Bronchial epithelial cell (primary cell): ENCODE data around the gene CDH8. TPM values are rescaled to one million over a fixed set of nuclear protein-coding genes. Genes with fewer than 3 reads are reported as not detected.

Experiments used
- DNase-seq: peaks from one replicate; pipeline ENCODE4 v3.0.0-alpha.2; 2010; ENCODE audit warnings: low read depth
- FAIRE-seq: peaks from 2 replicates; lab custom pipeline; 2011; peaks lifted over from hg19 to GRCh38; lab: Jason Lieb, UNC
- H3K27me3 ChIP-seq: 2 replicates; pipeline ENCODE4 v1.5.1; 2011; ENCODE audit warnings: low read length; ENCODE audit not compliant: control insufficient read depth, insufficient read depth
- H3K36me3 ChIP-seq: 2 replicates; pipeline ENCODE4 v1.5.1; 2011; ENCODE audit warnings: low read length; ENCODE audit not compliant: control insufficient read depth, insufficient read depth
- H3K4me3 ChIP-seq: 2 replicates; pipeline ENCODE4 v1.5.1; 2011; ENCODE audit warnings: mild to moderate bottlenecking, low read depth, low read length, control low read depth
- total RNA-seq: library from RNA; depleted of rRNA; stranded (reverse); fragments of >200 nt; gene quantifications from 2 replicates; pipeline ENCODE4 v1.2.1, GENCODE V29; 2014
- TF ChIP-seq, protein P1 (sequence below): IDR thresholded peaks from 2 replicates; pipeline ENCODE4 v1.5.1; 2011; ENCODE audit warnings: mild to moderate bottlenecking, moderate library complexity, low read length, control low read depth, inconsistent platforms; ENCODE audit not compliant: insufficient read depth, severe bottlenecking

The CDH8 gene
- total RNA-seq, 1 donor from 2014 or later: 1.8 TPM

DNA sequence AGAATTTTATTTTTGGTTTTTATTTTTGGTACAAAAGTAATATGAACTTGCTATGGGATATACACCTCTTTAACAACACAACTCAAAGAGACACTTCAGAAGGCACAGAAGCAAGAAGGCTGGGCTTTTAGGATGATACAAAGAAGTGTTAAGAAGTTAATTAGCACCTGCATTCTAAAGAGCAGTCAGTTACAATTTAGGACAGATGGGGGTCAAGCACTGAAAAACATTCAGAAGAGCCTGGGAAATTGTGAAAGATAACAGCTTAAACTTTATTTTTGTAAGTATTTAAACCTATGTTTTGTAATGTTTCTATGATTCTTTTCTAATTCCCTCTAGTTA is 163.5 kb downstream of the CDH8 start:
- no peak for FAIRE-seq
- H3K4me3 ChIP-seq: no peak overlapping the region
- TF ChIP-seq, protein P1, sequence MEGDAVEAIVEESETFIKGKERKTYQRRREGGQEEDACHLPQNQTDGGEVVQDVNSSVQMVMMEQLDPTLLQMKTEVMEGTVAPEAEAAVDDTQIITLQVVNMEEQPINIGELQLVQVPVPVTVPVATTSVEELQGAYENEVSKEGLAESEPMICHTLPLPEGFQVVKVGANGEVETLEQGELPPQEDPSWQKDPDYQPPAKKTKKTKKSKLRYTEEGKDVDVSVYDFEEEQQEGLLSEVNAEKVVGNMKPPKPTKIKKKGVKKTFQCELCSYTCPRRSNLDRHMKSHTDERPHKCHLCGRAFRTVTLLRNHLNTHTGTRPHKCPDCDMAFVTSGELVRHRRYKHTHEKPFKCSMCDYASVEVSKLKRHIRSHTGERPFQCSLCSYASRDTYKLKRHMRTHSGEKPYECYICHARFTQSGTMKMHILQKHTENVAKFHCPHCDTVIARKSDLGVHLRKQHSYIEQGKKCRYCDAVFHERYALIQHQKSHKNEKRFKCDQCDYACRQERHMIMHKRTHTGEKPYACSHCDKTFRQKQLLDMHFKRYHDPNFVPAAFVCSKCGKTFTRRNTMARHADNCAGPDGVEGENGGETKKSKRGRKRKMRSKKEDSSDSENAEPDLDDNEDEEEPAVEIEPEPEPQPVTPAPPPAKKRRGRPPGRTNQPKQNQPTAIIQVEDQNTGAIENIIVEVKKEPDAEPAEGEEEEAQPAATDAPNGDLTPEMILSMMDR: no peak
- DNase-seq: no peak
- no peaks in the 10 kb centered on the region for H3K27me3 ChIP-seq
- H3K36me3 ChIP-seq: no peaks in the 10 kb centered on the region

- Histone ChIP-seq H3K4me3 (no peak overlapping the region), H3K36me3 (no peaks in the 10 kb centered on the region), H3K27me3 (no peaks in the 10 kb centered on the region)
- TF ChIP-seq, protein P1: no peak
- DNase-seq (no peak), FAIRE-seq (no peak)
Measured at GRCh38 chr16:61871837-61872777, 164.1 kb downstream of the CDH8 start.

DNA sequence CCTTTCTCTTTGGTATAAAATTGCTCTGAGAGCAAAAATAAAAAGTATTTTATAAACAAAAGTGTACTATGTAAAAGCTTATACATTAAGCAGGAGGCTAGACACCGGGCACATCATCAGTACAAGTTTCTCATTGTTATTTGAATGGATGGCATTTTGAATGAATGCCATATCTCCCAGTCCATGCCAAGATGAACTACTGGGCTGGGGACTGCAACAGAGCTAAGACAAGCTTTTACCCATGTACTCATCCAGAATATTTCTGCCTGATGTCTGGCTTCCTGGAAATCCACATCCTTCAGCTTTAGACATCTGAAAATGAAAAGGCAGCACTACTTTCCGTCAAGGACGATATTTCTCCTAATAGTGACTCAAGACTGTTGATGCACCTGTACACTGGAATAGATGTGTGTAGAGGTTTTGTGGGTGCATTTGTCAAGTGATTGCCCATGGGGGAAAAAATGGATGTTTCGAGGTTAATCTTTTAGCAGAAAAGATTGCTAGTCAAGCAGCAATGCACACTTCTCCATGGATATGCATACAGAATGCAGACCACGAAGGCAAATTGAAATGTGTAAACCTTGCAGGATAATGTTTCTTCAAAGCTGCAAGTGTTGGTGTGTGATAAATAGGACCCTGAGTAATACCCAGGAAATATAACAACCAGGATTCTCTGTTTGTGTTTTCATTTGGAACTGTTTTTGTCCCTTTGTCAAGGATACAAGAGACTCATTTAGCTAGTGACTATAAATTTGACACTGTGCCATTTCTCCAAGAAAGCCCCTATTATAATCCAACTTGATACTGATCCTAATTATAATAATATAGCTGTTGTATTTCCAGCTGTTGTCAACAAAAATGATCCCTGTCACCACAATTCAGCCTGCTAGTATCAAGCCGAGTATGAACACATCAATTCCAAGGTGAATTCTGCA is 173.8 kb downstream of the CDH8 start:
- no peaks in the 10 kb centered on the region for H3K27me3 ChIP-seq
- no peaks in the 10 kb centered on the region for H3K36me3 ChIP-seq
- DNase-seq (no peak), FAIRE-seq (no peak)
- no peak overlapping the region for H3K4me3 ChIP-seq
- TF ChIP-seq, protein P1: no peak

GRCh38 chr16:61858988-61859387 is 177.2 kb downstream of the CDH8 start:
- no peak overlapping the region for H3K4me3 ChIP-seq
- peak; percentile 5 for DNase-seq
- TF ChIP-seq, protein P1: no peak
- FAIRE-seq: no peak
- no peaks in the 10 kb centered on the region for H3K27me3 ChIP-seq
- H3K36me3 ChIP-seq: no peaks in the 10 kb centered on the region

DNA sequence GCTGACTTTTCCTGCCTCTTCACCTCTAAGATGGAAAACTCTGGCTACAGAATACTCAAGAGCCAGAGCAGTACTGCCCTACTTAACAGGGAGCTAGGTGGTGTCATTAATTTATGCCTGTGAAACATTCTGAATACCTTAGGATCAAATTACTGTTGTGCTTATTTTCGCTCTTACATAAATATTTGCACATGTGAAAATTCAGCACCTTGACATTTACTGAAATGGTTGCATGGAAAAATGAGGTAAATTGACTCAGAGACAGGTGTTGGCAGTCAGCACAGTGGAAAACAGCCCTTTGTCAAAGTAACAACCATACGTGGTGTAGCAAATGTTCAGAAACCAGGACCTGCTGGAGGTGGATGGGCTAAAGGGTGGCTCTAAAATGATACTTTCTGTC is 193.6 kb downstream of the CDH8 start:
- FAIRE-seq: no peak
- Histone ChIP-seq H3K36me3 (no peaks in the 10 kb centered on the region), H3K27me3 (no peaks in the 10 kb centered on the region), H3K4me3 (no peak overlapping the region)
- TF ChIP-seq, protein P1: no peak
- DNase-seq: no peak
